A673 (cell line): ENCODE measurements around the gene SIGLEC8. TPM values are rescaled to one million over a fixed set of nuclear protein-coding genes. Genes with fewer than 3 reads are reported as not detected.
"Not testable (repeated sequence)": the region's sequence is repeated elsewhere in the genome, so short reads cannot be mapped to it uniquely, and the experiment has no call there.

ENCODE experiments used
- BruUV-seq: library from RNA; stranded (reverse); fragments of 400-500 nt; replicated peaks from 2 replicates; lab custom pipeline; 2021; lab: Mats Ljungman, UMichigan
- CTCF ChIA-PET: fragments of 300-600 bp; sonication (Branson Sonifier 250); formaldehyde crosslinking; loops from one replicate; lab custom pipeline; 2022; ENCODE audit warnings: antibody characterized with exemption; lab: Charles Lee
- POLR2A ChIA-PET: fragments of 300-600 bp; sonication (Branson Sonifier 250); formaldehyde crosslinking; loops from one replicate; lab custom pipeline; 2022; ENCODE audit warnings: antibody characterized with exemption; ENCODE audit not compliant: low non-redundant PET; lab: Charles Lee
- DNase-seq: peaks from one replicate; pipeline ENCODE4 v3.0.0-alpha.2; 2015; ENCODE audit warnings: low spot score
- H3K27ac ChIP-seq: fragments of 200-600 bp; sonication (generic); 2 replicates; pipeline ENCODE4 v1.5.1; 2016; ENCODE audit warnings: mixed run types, low read depth, mild to moderate bottlenecking, mixed read lengths, antibody characterized with exemption, low read length; ENCODE audit not compliant: poor library complexity, severe bottlenecking
- H3K27me3 ChIP-seq: fragments of 200-600 bp; sonication (generic); replicated peaks from 2 replicates; pipeline ENCODE4 v1.6.1; 2017; ENCODE audit warnings: mixed run types, low read depth, mild to moderate bottlenecking, mixed read lengths, antibody characterized with exemption, low read length; ENCODE audit not compliant: insufficient read depth, poor library complexity
- H3K36me3 ChIP-seq: fragments of 200-600 bp; sonication (generic); 2 replicates; pipeline ENCODE4 v1.6.1; 2016; ENCODE audit warnings: mixed run types, mild to moderate bottlenecking, mixed read lengths, antibody characterized with exemption, low read length; ENCODE audit not compliant: insufficient read depth, poor library complexity, severe bottlenecking
- H3K4me1 ChIP-seq: fragments of 200-600 bp; sonication (generic); 2 replicates; pipeline ENCODE4 v1.6.1; 2017; ENCODE audit warnings: mixed run types, mild to moderate bottlenecking, mixed read lengths, antibody characterized with exemption, low read length; ENCODE audit not compliant: insufficient read depth, poor library complexity, severe bottlenecking
- H3K4me3 ChIP-seq: fragments of 200-600 bp; sonication (generic); 2 replicates; pipeline ENCODE4 v1.5.1; 2016; ENCODE audit warnings: low read depth, mixed run types, mild to moderate bottlenecking, mixed read lengths, low read length; ENCODE audit not compliant: poor library complexity, severe bottlenecking
- H3K9me3 ChIP-seq: fragments of 200-600 bp; sonication (generic); 2 replicates; pipeline ENCODE4 v1.6.1; 2016; ENCODE audit warnings: mixed run types, low read depth, mild to moderate bottlenecking, mixed read lengths, antibody characterized with exemption, low read length; ENCODE audit not compliant: poor library complexity, severe bottlenecking
- EZH2 ChIP-seq: fragments of 200-600 bp; sonication (generic); IDR thresholded peaks from 2 replicates; pipeline ENCODE4 v1.6.1; 2017; ENCODE audit warnings: borderline replicate concordance, low read depth, mild to moderate bottlenecking, mixed read lengths, antibody characterized with exemption, low read length; ENCODE audit not compliant: poor library complexity, severe bottlenecking
- intact Hi-C: fragments of 100-400 bp; cut with micrococcal nuclease; formaldehyde crosslinking; loops from one replicate; pipeline ENCODE4 v1.10.0; 2022; ENCODE audit not compliant: unreplicated experiment
- total RNA-seq: library from RNA; stranded (reverse); gene quantifications from 2 replicates; pipeline ENCODE4 v1.2.3, GENCODE V29; 2021
- TF ChIP-seq, protein P1 (sequence below): fragments of 300-800, 200-600 bp; sonication (generic); conservative IDR thresholded peaks from 2 replicates; pipeline ENCODE4 v1.5.1; 2017; ENCODE audit warnings: low read depth, mild to moderate bottlenecking, antibody characterized with exemption, low read length, moderate library complexity, mixed read lengths

Gene SIGLEC8
- total RNA-seq, 1 experiment from 2014 or later: not detected

DNA sequence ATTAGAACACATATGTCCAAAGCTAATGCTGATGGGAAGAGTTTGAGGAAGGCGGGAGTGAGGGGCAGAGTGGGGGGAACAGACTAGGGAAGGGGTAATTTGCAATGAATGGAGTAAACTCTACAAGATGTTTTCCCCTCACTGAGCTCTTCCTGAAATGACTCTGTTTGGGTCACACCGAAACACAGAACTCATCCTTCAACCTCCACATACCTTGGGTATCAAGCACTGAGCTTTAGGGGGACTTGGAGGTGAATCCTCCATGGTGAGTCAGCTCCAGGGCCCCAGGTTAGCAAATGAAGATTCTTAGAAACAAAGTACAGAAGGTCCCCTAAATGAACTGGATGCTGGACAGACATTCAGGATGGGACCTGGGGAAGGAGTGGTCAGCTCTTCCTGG is 39.5 kb downstream of the SIGLEC8 start:
- H3K4me3 ChIP-seq: no peak overlapping the region
- peaks cover 13% of the 10 kb centered on the region for H3K27me3 ChIP-seq
- H3K36me3 ChIP-seq: no peaks in the 10 kb centered on the region
- TF ChIP-seq, protein P1, sequence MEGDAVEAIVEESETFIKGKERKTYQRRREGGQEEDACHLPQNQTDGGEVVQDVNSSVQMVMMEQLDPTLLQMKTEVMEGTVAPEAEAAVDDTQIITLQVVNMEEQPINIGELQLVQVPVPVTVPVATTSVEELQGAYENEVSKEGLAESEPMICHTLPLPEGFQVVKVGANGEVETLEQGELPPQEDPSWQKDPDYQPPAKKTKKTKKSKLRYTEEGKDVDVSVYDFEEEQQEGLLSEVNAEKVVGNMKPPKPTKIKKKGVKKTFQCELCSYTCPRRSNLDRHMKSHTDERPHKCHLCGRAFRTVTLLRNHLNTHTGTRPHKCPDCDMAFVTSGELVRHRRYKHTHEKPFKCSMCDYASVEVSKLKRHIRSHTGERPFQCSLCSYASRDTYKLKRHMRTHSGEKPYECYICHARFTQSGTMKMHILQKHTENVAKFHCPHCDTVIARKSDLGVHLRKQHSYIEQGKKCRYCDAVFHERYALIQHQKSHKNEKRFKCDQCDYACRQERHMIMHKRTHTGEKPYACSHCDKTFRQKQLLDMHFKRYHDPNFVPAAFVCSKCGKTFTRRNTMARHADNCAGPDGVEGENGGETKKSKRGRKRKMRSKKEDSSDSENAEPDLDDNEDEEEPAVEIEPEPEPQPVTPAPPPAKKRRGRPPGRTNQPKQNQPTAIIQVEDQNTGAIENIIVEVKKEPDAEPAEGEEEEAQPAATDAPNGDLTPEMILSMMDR: no peak
- TF ChIP-seq EZH2: no peak
- no peaks in the 10 kb centered on the region for H3K9me3 ChIP-seq
- H3K4me1 ChIP-seq: no peaks in the 10 kb centered on the region
- no TSS peak for BruUV-seq
- ChIA-PET CTCF (interaction anchor here (1.1 kb wide), 1 partner anchor 242 kb away, joined by 3 read pairs; no protein-coding TSS in a partner anchor), POLR2A (no interaction called here)
- DNase-seq: no peak
- intact Hi-C loops: no loop called here
- H3K27ac ChIP-seq: no peak overlapping the region

DNA sequence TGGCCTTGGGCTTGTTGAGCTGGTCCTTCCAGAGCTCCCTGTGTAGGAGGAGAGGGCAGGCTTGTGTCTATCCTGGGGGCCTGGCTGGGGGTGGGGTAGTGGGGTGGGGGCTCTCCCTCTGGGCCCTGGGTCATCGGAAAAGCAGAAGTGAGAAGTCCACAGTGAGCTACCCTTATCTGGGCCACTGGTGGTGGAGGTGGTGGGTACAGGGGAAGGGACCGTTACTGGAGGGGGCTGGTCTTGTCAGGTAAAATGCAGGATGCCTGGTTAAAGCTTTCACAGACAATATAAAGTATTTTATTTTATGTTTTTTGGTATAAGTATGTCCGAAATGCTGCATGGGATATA is 40.5 kb downstream of the SIGLEC8 start:
- ChIA-PET CTCF (no interaction called here), POLR2A (no interaction called here)
- H3K27ac ChIP-seq: no peak overlapping the region
- H3K9me3 ChIP-seq: no peaks in the 10 kb centered on the region
- H3K27me3 ChIP-seq: peaks cover 13% of the 10 kb centered on the region
- no peak for DNase-seq
- H3K4me3 ChIP-seq: no peak overlapping the region
- no TSS peak for BruUV-seq
- H3K4me1 ChIP-seq: no peaks in the 10 kb centered on the region
- TF ChIP-seq, protein P1: no peak
- no peak for TF ChIP-seq EZH2
- intact Hi-C loops: no loop called here
- no peaks in the 10 kb centered on the region for H3K36me3 ChIP-seq

DNA sequence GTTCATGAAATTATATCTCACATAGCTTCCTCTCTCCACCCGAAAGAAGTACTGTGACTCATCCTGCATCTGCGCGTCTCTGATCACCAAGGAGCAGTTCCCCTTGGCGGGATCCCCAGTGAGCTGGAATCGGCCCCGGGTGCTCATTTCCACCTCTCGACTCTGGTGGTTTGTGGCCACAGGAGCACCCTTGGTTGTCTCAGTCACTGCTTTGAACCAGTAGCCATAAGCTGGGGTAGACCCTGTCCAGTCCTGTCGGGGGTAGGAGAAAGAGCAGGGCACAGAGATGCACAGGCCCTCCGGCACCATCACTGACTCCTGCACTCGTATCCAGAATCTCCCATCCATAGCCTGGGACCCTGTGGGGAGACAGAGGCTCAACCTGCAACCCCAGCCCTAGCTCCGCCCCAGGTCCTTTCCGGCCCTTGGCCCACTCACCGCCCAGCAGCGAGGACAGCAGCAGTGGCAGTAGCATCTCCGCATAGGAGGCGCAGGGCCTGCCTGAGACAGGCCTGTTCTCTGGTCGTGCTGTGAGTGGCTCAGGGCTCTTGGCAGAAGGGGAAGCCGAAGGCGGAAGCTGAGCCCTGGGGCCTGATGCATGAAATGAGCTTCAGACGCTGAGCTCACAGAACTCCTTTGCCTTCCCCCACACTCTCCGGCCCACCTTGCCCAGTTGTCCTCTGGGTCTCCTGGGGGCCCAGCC is 41.0 kb downstream of the SIGLEC8 start, which contains the start of gene SIGLEC10:
Gene SIGLEC10, minus strand, starts transcription at position 536 of the 703 bp plus-strand sequence. Its CDS starts 61 bp downstream, at position 475.
- BruUV-seq: no TSS peak
- no peak for DNase-seq
- Histone ChIP-seq H3K4me1 (no peaks in the 10 kb centered on the region), H3K27me3 (peaks cover 13% of the 10 kb centered on the region), H3K4me3 (no peak within 1 kb of the TSS), H3K27ac (no peak within 1 kb of the TSS), H3K36me3 (no peaks in the 10 kb centered on the region), H3K9me3 (no peaks in the 10 kb centered on the region)
- intact Hi-C loops: no loop called here
- POLR2A ChIA-PET: no interaction called here
- CTCF ChIA-PET: no interaction called here
- TF ChIP-seq, protein P1: no peak
- TF ChIP-seq EZH2: no peak

DNA sequence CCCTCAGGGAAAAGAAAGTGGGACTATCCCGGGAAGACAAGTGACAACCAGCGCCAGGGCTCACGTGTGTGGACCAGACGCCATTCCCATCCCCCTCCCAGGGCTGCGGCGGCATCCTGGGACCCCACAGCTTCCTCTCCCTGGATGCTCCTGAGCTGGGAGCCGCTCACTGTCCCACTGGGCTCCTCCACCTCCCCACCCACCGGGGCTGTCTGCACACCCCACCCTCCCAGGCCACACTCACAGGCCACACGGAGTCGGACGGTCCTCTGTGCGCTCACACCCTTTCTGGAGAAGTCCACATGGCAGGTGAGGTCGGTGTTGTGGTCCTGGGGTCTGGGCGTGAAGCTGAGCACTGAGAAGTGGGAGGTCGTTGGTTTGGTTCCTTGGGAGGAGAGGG is 41.8 kb downstream of the SIGLEC8 start:
- DNase-seq, H3K9me3 ChIP-seq, H3K36me3 ChIP-seq, H3K4me1 ChIP-seq, CTCF ChIA-PET, intact Hi-C loops, H3K4me3 ChIP-seq, POLR2A ChIA-PET, H3K27ac ChIP-seq, BruUV-seq: not testable (repeated sequence)
- peaks cover 13% of the 10 kb centered on the region for H3K27me3 ChIP-seq
